Glomerular visceral epithelial cell (primary cell): ENCODE measurements around the gene ZNF419.
"Not testable (repeated sequence)": the region's sequence is repeated elsewhere in the genome, so short reads cannot be mapped to it uniquely, and the experiment has no call there.

Experiments
- DNase-seq: peaks from one replicate; pipeline ENCODE4 v3.0.0-alpha.2; 2016; ENCODE audit errors: extremely low spot score

ZNF419 gene

DNA sequence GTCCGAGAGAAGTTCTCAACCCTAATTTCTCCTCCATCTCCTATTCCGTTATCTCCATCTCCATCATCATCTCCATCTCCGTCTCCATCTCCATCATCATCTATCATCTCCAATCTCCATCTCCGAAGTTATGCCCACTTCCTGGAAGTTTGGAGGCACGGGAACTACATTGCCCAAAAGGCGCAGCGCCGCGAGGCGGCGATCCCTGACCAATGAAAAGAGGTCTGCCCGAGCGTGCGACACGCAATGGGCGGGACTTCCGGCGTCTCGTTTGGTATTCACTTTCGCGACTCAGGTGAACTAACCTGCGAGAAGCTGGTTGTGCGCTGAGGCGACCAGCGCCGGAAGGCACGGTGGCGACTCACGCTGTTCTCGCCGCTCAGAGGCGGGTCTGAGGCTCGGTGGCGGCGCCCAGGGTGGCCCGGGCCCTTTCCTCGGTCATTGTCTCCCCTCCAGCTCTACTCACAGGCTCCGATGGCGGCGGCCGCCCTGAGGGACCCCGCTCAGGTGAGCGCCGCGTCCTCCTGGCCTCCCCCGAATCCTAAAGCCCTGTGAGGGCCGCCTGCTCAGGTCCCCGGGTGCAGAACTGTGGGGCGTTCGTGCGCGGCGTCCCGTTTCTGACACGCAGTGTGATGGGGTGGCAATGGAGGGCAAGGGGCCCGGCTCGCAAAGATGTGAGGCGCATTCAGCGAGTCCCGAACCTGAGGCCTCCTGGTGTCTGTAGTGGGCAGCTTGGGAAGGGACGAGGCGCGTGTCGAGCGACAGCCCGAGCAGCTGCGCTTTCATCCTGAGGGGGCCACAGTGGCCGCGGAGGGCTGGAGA, at the start of gene ZNF419:
TSS of gene ZNF419 (plus strand) at position 274 of the 822 bp plus-strand sequence. CDS start at position 475, 201 bp downstream.
- peak; percentile 88 for DNase-seq

DNA sequence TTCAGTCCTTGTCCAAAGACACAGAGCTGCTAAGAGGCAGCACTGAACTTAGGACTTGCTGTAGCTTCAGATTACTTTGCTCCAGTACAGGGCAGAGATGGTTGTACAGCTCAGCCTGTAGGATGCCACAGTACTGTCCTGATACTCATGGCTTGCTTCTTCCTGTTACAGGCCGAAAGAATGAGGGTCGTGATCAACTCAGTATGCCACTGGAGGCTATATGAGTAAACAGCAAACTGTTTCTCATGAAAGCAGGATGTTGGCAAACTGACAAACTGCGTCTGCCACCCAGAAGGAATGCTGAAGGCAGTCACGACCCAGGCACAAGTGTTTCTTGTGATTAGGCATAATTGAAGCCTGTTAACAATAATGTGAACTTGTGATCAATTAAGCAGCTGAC, 49.6 kb upstream of the ZNF419 start:
- no peak for DNase-seq

DNA sequence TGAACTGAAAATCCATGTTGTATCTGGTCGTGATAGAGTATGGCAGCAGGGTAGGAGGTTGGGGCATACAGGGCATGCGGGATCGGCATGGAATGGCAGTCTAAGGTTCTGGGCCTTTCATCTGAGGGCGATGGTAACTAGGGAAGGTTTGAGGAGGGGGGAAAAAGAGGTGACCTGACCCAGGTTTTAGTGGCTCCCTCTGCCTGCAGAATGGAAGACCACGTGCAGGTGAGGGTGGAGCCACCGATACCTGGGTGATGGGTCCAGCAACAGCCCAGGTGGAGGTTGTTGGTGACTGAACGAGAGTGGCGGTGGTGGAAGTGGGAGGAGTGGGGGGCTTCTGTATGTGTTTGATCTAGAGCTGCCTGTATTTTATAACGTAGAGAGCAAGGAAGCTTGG, 48.6 kb upstream of the ZNF419 start:
- no peak for DNase-seq

DNA sequence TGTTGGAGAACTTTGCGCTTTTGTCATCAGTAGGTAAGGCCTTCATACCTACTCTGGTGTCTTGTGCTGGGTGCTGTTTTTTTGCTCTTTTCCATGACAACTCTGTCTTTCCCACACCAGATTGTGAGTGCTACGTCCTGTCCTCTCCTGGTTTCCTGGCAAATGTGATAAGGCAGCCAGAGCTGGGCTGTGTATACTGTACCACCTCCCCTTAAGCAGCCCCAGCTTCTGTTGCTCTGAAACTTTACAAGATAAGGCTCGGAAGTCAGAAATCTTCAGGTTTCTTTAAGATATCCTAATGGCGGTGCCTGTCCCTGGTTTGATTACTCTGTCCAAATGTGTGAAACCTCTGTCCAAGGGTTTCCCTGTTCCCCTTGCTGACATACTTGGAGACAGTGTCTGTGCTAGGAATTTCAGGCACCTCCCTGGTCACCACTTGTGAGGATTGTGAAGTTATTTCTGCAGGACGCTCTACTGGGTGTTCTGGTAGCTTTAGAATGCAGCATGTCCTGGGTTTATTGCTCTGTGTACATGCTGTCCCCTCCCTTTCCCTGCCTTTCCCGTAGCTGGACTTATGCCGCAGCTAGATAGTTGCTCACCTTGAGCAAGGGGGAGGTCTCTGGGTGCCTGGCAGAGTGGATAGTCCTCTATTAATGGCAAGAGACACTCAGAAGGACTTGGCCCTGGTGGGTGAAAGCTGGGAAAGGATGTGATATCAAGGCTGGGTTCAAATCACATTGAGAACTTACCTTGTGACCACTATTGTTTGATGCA, 45.4 kb upstream of the ZNF419 start:
- no peak for DNase-seq

DNA sequence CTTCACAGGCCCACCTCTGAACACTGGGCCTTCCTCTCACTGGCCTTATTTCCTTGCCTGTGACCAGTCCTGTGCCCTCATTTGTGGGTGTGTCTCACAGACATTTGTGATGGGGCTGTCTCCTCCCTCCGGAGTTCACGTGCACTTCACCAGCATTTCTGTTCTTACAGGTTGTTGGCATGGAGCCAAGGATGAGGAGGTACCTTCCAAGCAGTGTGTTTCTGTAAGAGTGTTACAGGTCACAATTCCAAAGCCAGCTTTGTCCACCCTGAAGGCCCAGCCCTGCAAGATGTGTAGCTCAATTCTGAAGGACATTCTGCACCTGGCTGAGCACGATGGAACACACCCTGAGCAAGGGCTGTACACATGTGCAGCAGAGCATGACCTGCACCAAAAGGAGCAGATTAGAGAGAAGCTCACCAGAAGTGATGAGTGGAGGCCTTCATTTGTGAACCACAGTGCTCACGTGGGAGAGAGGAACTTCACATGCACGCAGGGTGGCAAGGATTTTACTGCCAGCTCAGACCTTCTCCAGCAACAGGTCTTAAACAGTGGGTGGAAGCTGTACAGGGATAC, 44.3 kb upstream of the ZNF419 start:
- DNase-seq, result no peak

DNA sequence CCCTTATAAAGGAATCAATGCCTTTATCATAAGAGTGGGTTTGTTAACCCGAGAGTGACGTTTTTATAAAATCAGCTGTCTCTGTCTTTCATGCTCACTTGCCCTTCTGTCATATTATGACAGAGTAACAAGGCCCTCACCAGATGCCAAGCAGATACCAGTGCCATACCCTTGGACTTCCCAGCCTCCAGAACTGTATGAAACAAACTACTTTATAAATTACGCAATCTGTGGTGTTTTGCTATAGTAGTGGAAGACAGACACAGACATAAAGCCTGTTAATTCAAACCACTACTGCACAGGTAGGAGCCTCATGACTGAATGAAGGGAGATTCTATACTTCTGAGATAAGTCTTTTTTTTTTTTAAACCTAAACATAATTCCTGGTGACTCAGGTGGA, 35.2 kb upstream of the ZNF419 start:
- DNase-seq, result no peak

DNA sequence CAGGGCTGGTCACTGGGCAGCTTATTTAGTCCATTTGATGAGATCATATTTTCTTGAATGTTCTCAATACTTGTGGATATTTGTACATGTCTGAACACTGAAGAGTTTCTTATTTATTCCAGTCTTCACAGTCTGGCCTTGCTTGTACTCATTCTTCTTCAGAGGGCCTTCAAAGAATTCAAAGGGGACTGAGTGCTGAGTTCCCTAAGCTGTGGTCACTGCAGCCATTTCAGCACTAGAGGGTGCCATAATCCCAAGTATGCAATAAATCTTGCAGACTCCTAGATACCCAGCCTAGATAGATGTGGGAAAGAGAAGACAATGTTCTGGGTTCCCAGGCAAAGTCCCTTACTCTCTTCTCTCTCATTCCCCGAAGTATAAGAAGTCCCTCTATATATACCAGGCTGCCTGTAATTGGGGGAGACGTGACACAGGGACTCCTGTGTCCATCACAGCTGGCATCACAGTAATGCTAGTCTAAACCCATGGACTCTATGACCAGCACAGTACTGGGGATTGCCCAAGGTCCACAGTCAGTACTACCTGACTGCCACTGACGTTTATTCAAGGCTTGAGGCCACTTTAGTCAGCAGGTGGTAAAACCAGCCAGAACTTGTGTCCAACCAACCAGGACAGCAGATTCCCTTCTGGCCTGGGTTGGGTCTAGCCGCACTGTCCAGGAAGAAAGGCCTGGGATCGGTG, 21.7 kb upstream of the ZNF419 start:
- DNase-seq, result peak; percentile 13

DNA sequence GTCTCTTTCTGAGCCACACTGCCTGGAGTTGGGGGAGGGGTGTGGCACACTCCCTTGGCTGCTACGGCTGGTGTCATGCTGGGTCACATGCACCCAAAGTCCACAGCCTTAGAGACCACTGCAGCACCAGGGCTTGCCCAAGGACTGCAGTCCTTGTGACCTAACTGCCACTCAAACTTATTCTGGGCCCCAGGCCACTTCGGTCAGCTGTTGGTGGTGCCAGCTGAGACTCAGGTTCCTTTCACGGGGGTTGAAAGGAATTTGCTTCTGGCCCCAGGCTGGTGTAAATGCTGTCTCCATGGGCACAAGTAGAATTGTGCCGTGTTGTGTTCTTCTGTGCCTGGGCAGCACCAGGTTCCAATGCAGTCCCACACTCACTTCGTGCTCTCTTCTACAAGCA, 21.1 kb upstream of the ZNF419 start:
- DNase-seq, result no peak

DNA sequence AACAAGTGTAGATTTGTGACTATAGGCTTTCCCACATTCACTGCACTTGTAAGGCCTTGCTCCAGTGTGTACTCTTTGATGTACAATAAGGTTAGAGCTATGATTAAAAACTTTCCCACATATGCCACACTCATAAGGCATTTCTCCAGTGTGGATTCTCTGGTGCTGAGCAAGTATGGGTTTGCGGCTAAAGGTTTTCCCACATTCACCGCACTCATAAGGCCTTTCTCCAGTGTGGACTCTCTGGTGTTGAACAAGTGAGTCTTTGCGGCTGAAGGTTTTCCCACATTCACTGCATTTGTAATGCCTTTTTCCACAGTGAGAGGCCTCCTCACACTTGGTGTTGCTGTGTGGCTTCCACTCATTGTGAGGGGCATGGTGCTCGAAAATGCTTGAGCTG, 13.9 kb upstream of the ZNF419 start:
- DNase-seq, result no peak

DNA sequence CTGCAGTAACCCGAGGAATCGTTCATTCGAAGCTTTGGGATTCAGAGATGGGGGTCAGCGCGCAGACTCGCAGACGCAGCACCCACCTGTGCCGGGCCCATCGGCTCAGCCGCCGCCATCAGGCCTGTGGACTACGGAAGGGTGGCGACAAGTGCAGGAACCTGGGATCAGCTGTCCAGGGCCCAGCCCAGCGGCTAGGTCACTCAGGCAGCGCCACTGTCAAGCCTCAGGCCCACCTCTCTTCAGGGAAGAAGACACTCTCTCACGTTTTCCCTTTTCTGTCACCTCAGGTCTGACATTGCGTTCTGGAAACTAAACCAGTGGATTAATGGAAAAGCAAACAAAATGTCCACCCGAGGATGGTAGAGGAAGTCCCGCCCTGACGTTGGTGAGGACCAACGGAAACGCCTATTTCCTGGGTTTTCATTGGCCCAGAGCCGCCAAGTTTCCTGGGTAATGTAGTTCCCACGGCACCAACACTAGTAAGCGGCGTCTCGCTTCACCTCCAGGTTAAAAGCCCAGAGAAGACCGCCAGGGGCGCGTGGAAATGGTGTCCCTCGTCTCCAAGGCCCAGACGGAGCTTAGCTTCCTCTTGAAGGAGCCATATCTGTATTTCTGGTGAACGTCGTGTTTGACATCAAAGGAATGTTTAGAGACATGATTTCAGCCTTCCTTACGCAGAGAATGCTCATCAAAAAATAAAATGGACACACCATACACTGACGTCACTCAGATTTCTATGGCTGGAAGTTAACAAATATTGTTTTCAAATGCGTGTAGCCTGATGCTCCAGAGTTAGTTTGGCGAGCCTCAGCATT, 10.2 kb upstream of the ZNF419 start, which contains the start of gene ZNF772:
TSS of gene ZNF772 (minus strand) at position 376 of the 818 bp plus-strand sequence. CDS start at position 119, 257 bp downstream.
- peak; percentile 88 for DNase-seq

DNA sequence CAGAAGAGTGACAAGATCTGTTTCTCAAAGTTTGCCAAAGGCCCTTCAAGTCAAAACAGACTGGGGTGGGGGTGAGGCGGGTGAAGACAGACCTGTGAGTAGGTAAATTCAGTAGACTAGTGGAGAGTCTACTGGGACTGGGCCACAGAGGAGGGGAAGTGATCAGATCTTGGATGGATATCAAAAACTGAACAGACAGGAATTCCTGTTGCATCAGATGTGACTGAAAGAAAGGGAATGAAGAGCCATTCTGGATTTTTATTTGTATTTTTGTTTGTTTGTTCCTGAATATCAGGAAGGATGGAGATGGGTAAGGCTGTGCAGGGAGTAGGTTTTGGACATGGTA, 722 bp downstream of the ZNF419 start:
- DNase-seq, result not testable (repeated sequence)

DNA sequence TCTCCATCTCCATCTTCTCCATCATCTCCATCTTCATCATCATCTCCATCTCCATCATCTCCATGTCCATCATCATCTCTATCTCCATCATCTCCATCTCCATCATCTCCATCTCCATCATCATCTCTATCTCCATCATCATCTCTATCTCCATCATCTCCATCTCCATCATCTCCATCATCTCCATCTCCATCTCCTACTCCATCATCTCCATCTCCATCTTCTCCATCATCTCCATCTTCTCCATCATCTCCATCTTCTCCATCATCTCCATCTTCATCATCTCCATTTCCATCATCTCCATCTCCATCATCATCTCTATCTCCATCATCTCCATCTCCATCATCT, 11.8 kb downstream of the ZNF419 start:
- DNase-seq, result not testable (repeated sequence)

DNA sequence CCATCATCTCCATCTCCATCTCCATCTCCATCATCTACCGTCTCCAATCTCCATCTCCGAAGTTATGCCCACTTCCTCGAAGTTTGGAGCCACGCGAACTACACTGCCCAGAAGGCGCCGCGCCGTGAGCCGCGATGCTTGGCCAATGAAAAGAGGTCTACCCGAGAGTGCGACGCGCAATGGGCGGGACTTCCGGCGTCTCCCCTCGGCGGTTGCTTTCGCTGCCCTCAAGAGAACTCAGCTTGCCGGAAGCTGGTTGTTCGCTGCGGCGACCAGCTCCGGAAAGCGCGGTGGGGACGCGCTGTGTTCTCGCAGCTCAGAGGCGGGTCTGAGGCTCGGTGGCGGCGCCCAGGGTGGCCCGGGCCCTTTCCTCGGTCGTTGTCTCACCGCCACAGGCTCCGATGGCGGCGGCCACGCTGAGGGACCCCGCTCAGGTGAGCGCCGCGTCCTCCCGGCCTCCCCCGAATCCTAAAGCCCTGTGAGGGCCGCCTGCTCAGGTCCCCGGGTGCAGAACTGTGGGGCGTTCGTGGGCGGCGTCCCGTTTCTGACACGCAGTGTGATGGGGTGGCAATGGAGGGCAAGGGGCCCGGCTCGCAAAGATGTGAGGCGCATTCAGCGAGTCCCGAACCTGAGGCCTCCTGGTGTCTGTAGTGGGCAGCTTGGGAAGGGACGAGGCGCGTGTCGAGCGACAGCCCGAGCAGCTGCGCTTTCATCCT, 12.3 kb downstream of the ZNF419 start, which contains the start of gene ZNF773:
TSS of gene ZNF773 (plus strand) at position 259 of the 716 bp plus-strand sequence. CDS start at position 402, 143 bp downstream.
- DNase-seq, result peak; percentile 95

DNA sequence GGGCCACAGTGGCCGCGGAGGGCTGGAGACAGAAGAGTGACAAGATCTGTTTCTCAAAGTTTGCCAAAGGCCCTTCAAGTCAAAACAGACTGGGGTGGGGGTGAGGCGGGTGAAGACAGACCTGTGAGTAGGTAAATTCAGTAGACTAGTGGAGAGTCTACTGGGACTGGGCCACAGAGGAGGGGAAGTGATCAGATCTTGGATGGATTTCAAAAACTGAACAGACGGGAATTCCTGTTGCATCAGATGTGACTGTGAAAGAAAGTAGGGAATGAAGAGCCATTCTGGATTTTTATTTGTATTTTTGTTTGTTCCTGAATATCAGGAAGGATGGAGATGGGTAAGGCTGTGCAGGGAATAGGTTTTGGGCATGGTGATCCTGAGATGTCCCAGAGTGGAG, 12.8 kb downstream of the ZNF419 start:
- DNase-seq, result not testable (repeated sequence)

DNA sequence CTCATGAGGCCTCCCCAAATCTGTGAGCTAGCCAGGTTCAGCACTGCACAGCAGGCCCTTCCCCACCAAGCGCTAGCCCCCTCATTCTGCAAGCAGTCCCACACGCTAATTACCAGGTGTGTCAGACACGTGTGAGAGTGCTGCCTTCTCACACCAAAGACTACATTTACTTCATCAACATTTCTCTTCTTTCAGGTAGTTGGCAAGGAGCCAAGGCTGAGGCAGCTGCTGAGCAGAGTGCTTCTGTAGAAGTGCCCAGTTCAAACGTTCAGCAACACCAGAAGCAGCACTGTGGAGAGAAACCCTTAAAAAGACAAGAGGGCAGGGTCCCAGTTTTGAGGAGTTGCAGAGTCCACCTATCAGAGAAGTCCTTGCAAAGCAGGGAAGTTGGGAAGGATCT, 18.6 kb downstream of the ZNF419 start:
- DNase-seq, result no peak

DNA sequence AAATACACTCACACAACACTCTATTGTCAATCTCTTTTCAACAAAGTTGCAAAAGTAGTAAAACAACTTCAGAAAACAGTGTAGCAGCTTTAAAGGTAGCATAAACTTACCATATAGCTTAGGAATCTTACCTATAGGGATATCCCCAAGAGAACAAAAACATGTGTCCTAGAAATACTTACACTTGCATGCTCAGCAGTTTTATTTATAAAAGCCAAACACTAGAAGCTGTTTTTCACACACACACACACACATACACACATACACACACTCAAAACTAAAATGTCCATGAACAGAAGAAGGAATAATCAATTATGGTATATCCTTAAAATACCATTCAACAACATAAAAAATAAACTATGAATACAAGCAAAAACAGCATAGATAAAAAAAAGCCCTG, 23.9 kb downstream of the ZNF419 start:
- no peak for DNase-seq

DNA sequence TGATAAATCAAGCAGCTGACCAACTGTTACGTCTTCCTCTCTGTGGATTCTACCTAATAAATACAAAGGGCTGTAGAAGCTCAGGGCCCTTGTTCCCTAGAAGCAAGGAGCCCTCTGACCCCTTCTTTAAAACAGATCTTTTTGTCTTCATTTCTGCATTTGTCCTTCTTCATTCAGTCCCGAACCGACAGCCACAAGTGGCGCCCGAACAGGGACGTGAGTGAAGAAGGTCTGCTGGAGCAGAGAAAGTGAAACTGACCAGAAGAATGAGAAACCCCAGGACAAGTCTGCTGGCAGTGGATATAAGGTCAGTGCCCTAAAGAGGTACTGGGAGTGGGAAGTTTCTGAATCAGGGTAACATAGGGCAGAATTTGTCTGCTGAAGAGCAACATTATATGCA, 25.3 kb downstream of the ZNF419 start:
- no peak for DNase-seq

DNA sequence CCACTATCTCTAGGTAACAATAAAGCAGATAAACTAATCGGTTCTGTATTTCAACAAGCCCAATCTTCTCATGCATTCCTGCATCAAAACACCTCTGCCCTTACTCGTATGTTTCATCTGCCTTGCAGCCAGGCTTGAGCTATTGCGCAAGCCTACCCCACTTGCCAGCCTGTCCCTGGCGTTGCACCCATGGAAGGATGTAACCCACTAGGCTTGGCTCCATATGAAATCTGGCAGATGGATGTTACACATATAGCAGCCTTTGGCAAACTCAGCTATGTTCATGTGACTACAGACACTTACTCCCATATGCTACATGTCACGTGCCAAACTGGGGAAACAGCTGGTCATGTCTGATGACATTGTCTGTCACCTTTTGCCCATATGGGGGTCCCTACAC, 27.7 kb downstream of the ZNF419 start:
- no peak for DNase-seq

DNA sequence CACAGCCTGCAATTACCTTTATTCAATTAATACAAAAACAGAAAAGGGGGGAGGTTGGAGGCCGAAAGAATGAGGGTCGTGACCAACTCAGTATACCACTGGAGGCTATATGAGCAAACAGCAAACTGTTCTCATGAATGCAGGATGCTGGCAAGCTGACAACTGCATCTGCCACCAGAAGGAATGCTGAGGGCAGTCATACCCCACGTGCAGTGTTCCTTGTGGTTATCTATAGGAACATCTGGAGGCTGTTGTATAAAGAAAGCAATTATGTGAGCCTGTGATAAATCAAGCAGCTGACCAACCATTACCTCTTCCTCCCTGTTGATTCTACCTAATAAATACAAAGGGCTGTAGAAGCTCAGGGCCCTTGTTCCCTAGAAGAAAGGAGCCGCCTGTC, 30.5 kb downstream of the ZNF419 start:
- DNase-seq, result not testable (repeated sequence)

DNA sequence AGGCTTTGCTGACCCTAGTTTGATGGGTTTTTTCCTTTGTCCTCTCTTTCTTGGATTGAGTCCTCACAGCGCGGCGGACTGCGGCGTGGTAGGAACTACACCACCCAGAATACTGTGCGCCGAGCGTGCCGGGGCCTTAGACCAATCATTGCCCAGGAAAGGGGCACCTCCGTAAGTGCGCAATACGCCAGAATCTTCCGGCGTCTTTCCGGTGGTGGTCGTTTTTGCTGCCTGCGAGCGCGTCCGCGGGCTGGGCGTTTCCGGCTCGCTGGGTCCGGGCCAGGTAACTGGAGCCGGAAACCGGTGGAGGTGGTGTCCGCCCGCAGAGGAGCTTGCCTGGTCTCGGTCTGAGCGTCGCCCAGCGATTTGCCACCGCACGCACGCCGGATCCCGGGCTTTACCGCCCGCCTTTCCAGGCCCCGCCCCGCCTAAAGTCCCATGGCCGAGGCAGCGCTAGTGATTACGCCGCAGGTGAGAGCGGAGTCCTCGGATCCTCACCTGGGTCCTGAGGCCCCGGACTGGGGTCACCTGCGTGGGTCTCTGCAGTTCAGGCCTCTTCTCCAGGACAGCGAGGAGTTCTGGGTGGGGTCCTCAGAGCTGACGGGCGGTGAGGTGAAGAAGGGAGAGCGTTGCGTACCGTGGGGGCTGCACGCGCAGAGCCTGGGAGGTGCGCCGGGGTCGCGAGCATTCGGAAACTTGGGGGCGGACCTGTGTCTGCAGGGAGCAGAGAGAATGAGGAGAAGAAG, 39.8 kb downstream of the ZNF419 start, which contains the start of gene ZNF549:
TSS of gene ZNF549 (plus strand) at position 221 of the 746 bp plus-strand sequence. CDS start at position 439, 218 bp downstream.
- peak; percentile 92 for DNase-seq
